ENCODE measurements around the gene ADD1.

Gene ADD1

GRCh38 chr4:2843263-2843940 lies at the start of gene ADD1:
Gene ADD1, plus strand, starts transcription at chr4:2843844. Its CDS starts 32,072 bp downstream, at chr4:2875916.
- Mint-ChIP-seq H3K4me1 (ENCODE audit: low read depth) (peaks cover 42% of the 10 kb centered on the region), H3K4me3 (peak within 1 kb of the TSS; percentile 90), H3K27me3 (ENCODE audit: low read depth) (no peaks in the 10 kb centered on the region), H3K9me3 (peaks cover 9% of the 10 kb centered on the region), H3K27ac (peak within 1 kb of the TSS; percentile 85), H3K36me3 (ENCODE audit: low read depth) (peaks cover 17% of the 10 kb centered on the region)
- peak; percentile 96 for DNase-seq (ENCODE audit: low spot score)

- Mint-ChIP-seq H3K4me1 (ENCODE audit: low read depth) (peaks cover 26% of the 10 kb centered on the region), H3K9me3 (no peaks in the 10 kb centered on the region), H3K4me3 (peak overlapping the region; percentile 79), H3K36me3 (ENCODE audit: low read depth) (peaks cover 2% of the 10 kb centered on the region), H3K27ac (no peak overlapping the region), H3K27me3 (ENCODE audit: low read depth) (no peaks in the 10 kb centered on the region)
- no peak for DNase-seq (ENCODE audit: low spot score)
Observed at GRCh38 chr4:2794486-2795299, 49.0 kb upstream of the ADD1 start.

- Mint-ChIP-seq H3K4me1 (ENCODE audit: low read depth) (peaks cover 28% of the 10 kb centered on the region), H3K27ac (no peak overlapping the region), H3K4me3 (no peak overlapping the region), H3K36me3 (ENCODE audit: low read depth) (peaks cover 2% of the 10 kb centered on the region), H3K27me3 (ENCODE audit: low read depth) (no peaks in the 10 kb centered on the region), H3K9me3 (no peaks in the 10 kb centered on the region)
- DNase-seq (ENCODE audit: low spot score) = no peak
Observed at GRCh38 chr4:2795300-2795892, 48.2 kb upstream of the ADD1 start.

GRCh38 chr4:2795893-2796848 lies 47.5 kb upstream of the ADD1 start:
- H3K27ac Mint-ChIP-seq = no peak overlapping the region
- no peak for DNase-seq (ENCODE audit: low spot score)
- no peaks in the 10 kb centered on the region for H3K27me3 Mint-ChIP-seq (ENCODE audit: low read depth)
- no peak overlapping the region for H3K4me3 Mint-ChIP-seq
- peaks cover 2% of the 10 kb centered on the region for H3K36me3 Mint-ChIP-seq (ENCODE audit: low read depth)
- peaks cover 32% of the 10 kb centered on the region for H3K4me1 Mint-ChIP-seq (ENCODE audit: low read depth)
- no peaks in the 10 kb centered on the region for H3K9me3 Mint-ChIP-seq

- Mint-ChIP-seq H3K27ac (peak overlapping the region; percentile 92), H3K4me1 (ENCODE audit: low read depth) (peaks cover 37% of the 10 kb centered on the region), H3K4me3 (no peak overlapping the region), H3K27me3 (ENCODE audit: low read depth) (no peaks in the 10 kb centered on the region), H3K36me3 (ENCODE audit: low read depth) (peaks cover 2% of the 10 kb centered on the region), H3K9me3 (no peaks in the 10 kb centered on the region)
- DNase-seq (ENCODE audit: low spot score) = no peak
Observed at GRCh38 chr4:2796849-2797544, 46.6 kb upstream of the ADD1 start.

GRCh38 chr4:2797545-2798305 lies 45.9 kb upstream of the ADD1 start:
- H3K36me3 Mint-ChIP-seq (ENCODE audit: low read depth) = peaks cover 2% of the 10 kb centered on the region
- peak; percentile 58 for DNase-seq (ENCODE audit: low spot score)
- no peaks in the 10 kb centered on the region for H3K9me3 Mint-ChIP-seq
- peak overlapping the region; percentile 92 for H3K27ac Mint-ChIP-seq
- H3K4me3 Mint-ChIP-seq = peak overlapping the region; percentile 90
- H3K27me3 Mint-ChIP-seq (ENCODE audit: low read depth) = no peaks in the 10 kb centered on the region
- peaks cover 37% of the 10 kb centered on the region for H3K4me1 Mint-ChIP-seq (ENCODE audit: low read depth)

- Mint-ChIP-seq H3K4me1 (ENCODE audit: low read depth) (peaks cover 37% of the 10 kb centered on the region), H3K27me3 (ENCODE audit: low read depth) (no peaks in the 10 kb centered on the region), H3K9me3 (no peaks in the 10 kb centered on the region), H3K4me3 (peak overlapping the region; percentile 90), H3K36me3 (ENCODE audit: low read depth) (peaks cover 2% of the 10 kb centered on the region), H3K27ac (peak overlapping the region; percentile 92)
- DNase-seq (ENCODE audit: low spot score) = peak; percentile 73
Observed at GRCh38 chr4:2798399-2799223, 45.0 kb upstream of the ADD1 start.

GRCh38 chr4:2799224-2799911 lies 44.3 kb upstream of the ADD1 start:
- Mint-ChIP-seq H3K4me1 (ENCODE audit: low read depth) (peaks cover 36% of the 10 kb centered on the region), H3K4me3 (peak overlapping the region; percentile 90), H3K9me3 (no peaks in the 10 kb centered on the region), H3K27ac (peak overlapping the region; percentile 85), H3K27me3 (ENCODE audit: low read depth) (no peaks in the 10 kb centered on the region), H3K36me3 (ENCODE audit: low read depth) (peaks cover 2% of the 10 kb centered on the region)
- DNase-seq (ENCODE audit: low spot score) = no peak

GRCh38 chr4:2799971-2800690 lies 43.5 kb upstream of the ADD1 start:
- H3K27me3 Mint-ChIP-seq (ENCODE audit: low read depth) = no peaks in the 10 kb centered on the region
- H3K27ac Mint-ChIP-seq = peak overlapping the region; percentile 73
- H3K9me3 Mint-ChIP-seq = no peaks in the 10 kb centered on the region
- H3K4me3 Mint-ChIP-seq = peak overlapping the region; percentile 83
- DNase-seq (ENCODE audit: low spot score) = no peak
- H3K4me1 Mint-ChIP-seq (ENCODE audit: low read depth) = peaks cover 32% of the 10 kb centered on the region
- peaks cover 2% of the 10 kb centered on the region for H3K36me3 Mint-ChIP-seq (ENCODE audit: low read depth)

GRCh38 chr4:2800691-2801596 lies 42.7 kb upstream of the ADD1 start:
- Mint-ChIP-seq H3K9me3 (no peaks in the 10 kb centered on the region), H3K27ac (peak overlapping the region; percentile 65), H3K4me3 (peak overlapping the region; percentile 55), H3K4me1 (ENCODE audit: low read depth) (peaks cover 32% of the 10 kb centered on the region), H3K36me3 (ENCODE audit: low read depth) (peaks cover 2% of the 10 kb centered on the region), H3K27me3 (ENCODE audit: low read depth) (no peaks in the 10 kb centered on the region)
- peak; percentile 49 for DNase-seq (ENCODE audit: low spot score)

Data from T-helper 2 cell treated with Interferon-gamma antibody and Interleukin-4, amounts not matched to agents 5 μg/mL and 100 μg/mL, for 36 hours (primary cell).